LNCAP (cell line): ENCODE results near the gene SNTG2.

Experiments used
- TF ChIP-seq, protein P1 (sequence below): fragments of 450-650 bp; IDR thresholded peaks from 2 replicates; pipeline ENCODE4 v1.5.1; 2017; ENCODE audit warnings: mild to moderate bottlenecking

The SNTG2 gene

GRCh38 chr2:1254662-1255343 is 304.2 kb downstream of the SNTG2 start:
- TF ChIP-seq, protein P1, sequence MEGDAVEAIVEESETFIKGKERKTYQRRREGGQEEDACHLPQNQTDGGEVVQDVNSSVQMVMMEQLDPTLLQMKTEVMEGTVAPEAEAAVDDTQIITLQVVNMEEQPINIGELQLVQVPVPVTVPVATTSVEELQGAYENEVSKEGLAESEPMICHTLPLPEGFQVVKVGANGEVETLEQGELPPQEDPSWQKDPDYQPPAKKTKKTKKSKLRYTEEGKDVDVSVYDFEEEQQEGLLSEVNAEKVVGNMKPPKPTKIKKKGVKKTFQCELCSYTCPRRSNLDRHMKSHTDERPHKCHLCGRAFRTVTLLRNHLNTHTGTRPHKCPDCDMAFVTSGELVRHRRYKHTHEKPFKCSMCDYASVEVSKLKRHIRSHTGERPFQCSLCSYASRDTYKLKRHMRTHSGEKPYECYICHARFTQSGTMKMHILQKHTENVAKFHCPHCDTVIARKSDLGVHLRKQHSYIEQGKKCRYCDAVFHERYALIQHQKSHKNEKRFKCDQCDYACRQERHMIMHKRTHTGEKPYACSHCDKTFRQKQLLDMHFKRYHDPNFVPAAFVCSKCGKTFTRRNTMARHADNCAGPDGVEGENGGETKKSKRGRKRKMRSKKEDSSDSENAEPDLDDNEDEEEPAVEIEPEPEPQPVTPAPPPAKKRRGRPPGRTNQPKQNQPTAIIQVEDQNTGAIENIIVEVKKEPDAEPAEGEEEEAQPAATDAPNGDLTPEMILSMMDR: no peak

GRCh38 chr2:1256632-1257324 is 306.1 kb downstream of the SNTG2 start:
- TF ChIP-seq, protein P1: no peak

DNA sequence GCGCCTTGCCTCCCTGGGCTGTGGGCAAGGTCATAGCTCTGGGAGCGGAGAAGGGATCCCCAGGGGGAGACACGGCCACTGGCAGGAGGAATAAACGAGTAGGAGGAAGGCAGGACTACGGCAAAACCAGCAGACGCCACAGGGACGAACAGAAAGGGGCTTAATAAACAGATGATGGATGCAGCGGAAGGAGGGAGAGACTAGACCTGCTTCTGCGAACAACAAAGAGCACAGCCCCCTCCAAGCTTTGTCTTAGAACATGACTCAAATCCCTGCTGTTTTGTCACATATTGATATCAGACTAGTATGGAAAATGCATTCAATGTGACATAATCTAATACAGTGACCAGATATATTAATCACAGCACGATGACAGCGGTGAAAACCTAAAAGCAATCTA is 306.7 kb downstream of the SNTG2 start:
- TF ChIP-seq, protein P1: no peak

DNA sequence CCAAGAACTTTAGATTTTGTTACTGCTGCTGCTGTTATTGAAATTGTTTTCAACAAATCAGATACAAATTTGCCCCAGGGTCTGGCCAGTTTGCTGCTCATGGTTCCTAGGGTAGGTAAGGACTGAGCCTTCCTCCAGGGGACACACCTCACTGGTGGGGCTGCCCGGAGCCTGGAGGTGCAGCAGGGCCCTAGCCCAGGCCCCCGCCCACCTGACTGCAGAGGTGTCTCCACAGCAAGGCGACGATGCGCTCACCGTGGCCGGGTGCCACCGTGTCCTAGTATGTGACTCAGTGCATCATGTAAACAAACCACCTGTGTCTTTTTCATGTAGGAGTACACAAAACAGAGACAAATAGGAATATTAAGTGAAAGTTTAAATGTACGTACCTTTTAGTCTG is 309.1 kb downstream of the SNTG2 start:
- TF ChIP-seq, protein P1: no peak

- TF ChIP-seq, protein P1: no peak
Observed at GRCh38 chr2:1262609-1263008, 312.0 kb downstream of the SNTG2 start.

GRCh38 chr2:1265454-1265853 is 314.8 kb downstream of the SNTG2 start:
- TF ChIP-seq, protein P1: no peak

GRCh38 chr2:1266351-1266750 is 315.7 kb downstream of the SNTG2 start:
- TF ChIP-seq, protein P1: no peak
